22Rv1 (cell line): Measurements from ENCODE around the gene CYFIP2.

Experiments used
- ZFX ChIP-seq: fragments of 450-650 bp; IDR thresholded peaks from 2 replicates; pipeline ENCODE4 v1.6.1; 2017; ENCODE audit warnings: antibody characterized with exemption, borderline replicate concordance
- TF ChIP-seq, protein P1 (sequence below): fragments of 450-650 bp; IDR thresholded peaks from 2 replicates; pipeline ENCODE4 v1.5.1; 2017; ENCODE audit warnings: mild to moderate bottlenecking

- TF ChIP-seq, protein P1, sequence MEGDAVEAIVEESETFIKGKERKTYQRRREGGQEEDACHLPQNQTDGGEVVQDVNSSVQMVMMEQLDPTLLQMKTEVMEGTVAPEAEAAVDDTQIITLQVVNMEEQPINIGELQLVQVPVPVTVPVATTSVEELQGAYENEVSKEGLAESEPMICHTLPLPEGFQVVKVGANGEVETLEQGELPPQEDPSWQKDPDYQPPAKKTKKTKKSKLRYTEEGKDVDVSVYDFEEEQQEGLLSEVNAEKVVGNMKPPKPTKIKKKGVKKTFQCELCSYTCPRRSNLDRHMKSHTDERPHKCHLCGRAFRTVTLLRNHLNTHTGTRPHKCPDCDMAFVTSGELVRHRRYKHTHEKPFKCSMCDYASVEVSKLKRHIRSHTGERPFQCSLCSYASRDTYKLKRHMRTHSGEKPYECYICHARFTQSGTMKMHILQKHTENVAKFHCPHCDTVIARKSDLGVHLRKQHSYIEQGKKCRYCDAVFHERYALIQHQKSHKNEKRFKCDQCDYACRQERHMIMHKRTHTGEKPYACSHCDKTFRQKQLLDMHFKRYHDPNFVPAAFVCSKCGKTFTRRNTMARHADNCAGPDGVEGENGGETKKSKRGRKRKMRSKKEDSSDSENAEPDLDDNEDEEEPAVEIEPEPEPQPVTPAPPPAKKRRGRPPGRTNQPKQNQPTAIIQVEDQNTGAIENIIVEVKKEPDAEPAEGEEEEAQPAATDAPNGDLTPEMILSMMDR: no peak
- no peak for TF ChIP-seq ZFX
Measured at GRCh38 chr5:157370967-157371366, 105.0 kb downstream of the CYFIP2 start.
